HepG2 (cell line): Measurements from ENCODE around the gene REEP6. TPM values are rescaled to one million over a fixed set of nuclear protein-coding genes. Genes with fewer than 3 reads are reported as not detected.
A peak's percentile ranks its signal among the peaks of the same experiment; 100 is the strongest.

Source experiments
- ARHGAP35 ChIP-seq: sonication (generic); formaldehyde crosslinking; IDR thresholded peaks from 2 replicates; pipeline ENCODE4 v1.9.0; 2022; ENCODE audit warnings: mild to moderate bottlenecking, inconsistent platforms, moderate library complexity, missing genetic modification reagents, borderline replicate concordance
- FUBP1 ChIP-seq: sonication (generic); formaldehyde crosslinking; IDR thresholded peaks from 2 replicates; pipeline ENCODE4 v1.5.1; 2020; ENCODE audit warnings: missing genetic modification reagents, mild to moderate bottlenecking, borderline replicate concordance
- RAD21 ChIP-seq: fragments of 450-650 bp; formaldehyde crosslinking; IDR thresholded peaks from 2 replicates; pipeline ENCODE4 v1.5.0; 2020; ENCODE audit warnings: mild to moderate bottlenecking
- SP5 ChIP-seq: IDR thresholded peaks from 2 replicates; pipeline ENCODE4 v1.6.1; 2016; ENCODE audit warnings: low read depth, borderline replicate concordance
- TFAP4 ChIP-seq: sonication (generic); IDR thresholded peaks from 2 replicates; pipeline ENCODE4 v1.6.1; 2016; ENCODE audit warnings: low read depth, borderline replicate concordance
- ZC3H4 ChIP-seq: sonication (generic); formaldehyde crosslinking; IDR thresholded peaks from 2 replicates; pipeline ENCODE4 v1.4.0; 2020; ENCODE audit warnings: missing genetic modification reagents, borderline replicate concordance
- ZEB1 ChIP-seq: IDR thresholded peaks from 2 replicates; pipeline ENCODE4 v1.6.1; 2012; ENCODE audit warnings: mild to moderate bottlenecking, low read depth, inconsistent platforms; ENCODE audit not compliant: insufficient replicate concordance
- ZFP36L1 ChIP-seq: sonication (generic); formaldehyde crosslinking; IDR thresholded peaks from 2 replicates; pipeline ENCODE4 v1.8.0; 2022; ENCODE audit warnings: mild to moderate bottlenecking, missing genetic modification reagents, moderate library complexity
- ZNF136 ChIP-seq: sonication (generic); formaldehyde crosslinking; IDR thresholded peaks from 2 replicates; pipeline ENCODE4 v1.8.1; 2022; ENCODE audit warnings: low read depth, mild to moderate bottlenecking, moderate library complexity, missing genetic modification reagents
- ZNF280D ChIP-seq: sonication (generic); formaldehyde crosslinking; IDR thresholded peaks from 2 replicates; pipeline ENCODE4 v1.5.1; 2020; ENCODE audit warnings: mild to moderate bottlenecking, missing genetic modification reagents
- ZNF382 ChIP-seq: sonication (generic); formaldehyde crosslinking; IDR thresholded peaks from 2 replicates; pipeline ENCODE4 v1.5.0; 2020; ENCODE audit warnings: missing genetic modification reagents, mild to moderate bottlenecking, borderline replicate concordance
- ZNF510 ChIP-seq: sonication (generic); formaldehyde crosslinking; IDR thresholded peaks from 2 replicates; pipeline ENCODE4 v1.4.0; 2020; ENCODE audit warnings: low read depth, mild to moderate bottlenecking, missing genetic modification reagents
- ZNF691 ChIP-seq: sonication (generic); formaldehyde crosslinking; IDR thresholded peaks from 2 replicates; pipeline ENCODE4 v1.4.0; 2020; ENCODE audit warnings: missing genetic modification reagents, low read depth, mild to moderate bottlenecking, borderline replicate concordance
- polyA plus RNA-seq, 8 experiments: library from polyadenylated mRNA; depleted of rRNA in 3 of 8; stranded (reverse) in 7 of 8; unstranded in 1 of 8; fragments of >200 nt; fragmentation: Illumina TruSeq in 4 of 8; extraction: Trizol in 4 of 8; gene quantifications; 2 replicates each; pipeline versions ENCODE4 v1.2.1 to v1.2.3, GENCODE V29; 2011 to 2016; ENCODE audit warnings: low read depth in 4 of 8, missing spikeins in 1 of 8, mixed read lengths in 1 of 8; ENCODE audit not compliant: insufficient read depth in 1 of 8
- total RNA-seq, 5 experiments: library from RNA; depleted of rRNA; stranded (reverse); fragments of >200 nt; fragmentation: Illumina TruSeq; extraction: Trizol; gene quantifications; 2 replicates each; pipeline ENCODE4 v1.2.3, GENCODE V29; 2016; ENCODE audit warnings: low read depth in 1 of 5
- TF ChIP-seq, protein P1 (sequence below): IDR thresholded peaks from 2 replicates; pipeline ENCODE4 v1.4.0; 2020; ENCODE audit warnings: mild to moderate bottlenecking, missing genetic modification reagents

REEP6 gene
- total and polyA plus RNA-seq, 2 of the 13 experiments (the other 11 are each of a cell fraction or from before 2014, with no cell fraction given) = 10.0 to 28.8 TPM

DNA sequence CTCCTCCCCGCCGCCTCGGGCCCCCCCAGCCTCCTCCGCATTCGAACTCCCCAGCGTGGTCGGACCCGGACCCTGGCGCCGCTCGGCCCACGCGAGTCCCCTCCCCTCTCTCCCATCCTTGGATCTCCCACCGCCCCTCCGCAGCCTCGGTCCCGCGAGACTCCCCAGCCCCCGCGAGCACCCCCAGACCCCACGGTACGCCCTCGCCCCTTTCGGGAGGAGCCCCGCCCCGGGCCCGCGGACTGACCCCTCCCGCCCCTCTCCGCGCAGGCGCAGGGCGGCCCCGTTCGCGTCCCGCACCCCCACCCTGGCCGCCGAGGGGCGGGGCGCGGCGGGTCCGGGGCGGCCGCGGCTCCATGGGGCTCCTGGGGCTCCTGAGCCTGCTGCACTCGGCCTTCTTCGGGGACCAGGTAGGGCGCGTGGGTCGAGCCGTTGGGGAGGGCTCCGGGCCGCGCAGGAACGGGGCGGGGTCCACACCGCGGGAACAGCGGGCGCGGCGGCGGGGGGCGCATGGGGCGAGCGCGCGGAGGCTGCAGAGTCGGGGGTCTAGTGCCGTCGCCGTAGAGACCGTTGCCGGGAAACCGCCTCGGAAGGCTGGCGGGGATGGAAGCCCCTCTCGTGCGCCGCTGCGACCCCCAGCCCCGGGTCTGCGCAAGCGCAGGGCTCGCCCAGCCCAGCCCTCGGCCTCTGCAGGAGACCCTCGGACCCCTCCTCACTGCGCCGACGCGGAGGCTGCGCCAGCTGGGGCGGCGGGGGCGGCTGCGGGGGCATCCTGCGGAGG, 44.9 kb upstream of the REEP6 start (continued):
- no peak for TF ChIP-seq ZNF136 (CRISPR knock-in tag)
- TF ChIP-seq TFAP4 = no peak
- TF ChIP-seq RAD21 (CRISPR knock-in tag) = no peak
- no peak for TF ChIP-seq FUBP1 (CRISPR knock-in tag)
- TF ChIP-seq SP5 (CRISPR knock-in tag) = 0 out of 2 replicates have a peak, but pooled peaks have one; percentile 16
- TF ChIP-seq ZNF280D (CRISPR knock-in tag) = no peak
- no peak for TF ChIP-seq ZC3H4 (CRISPR knock-in tag)
- no peak for TF ChIP-seq ZNF510 (CRISPR knock-in tag)
- no peak for TF ChIP-seq ZNF382
- TF ChIP-seq, protein P1, sequence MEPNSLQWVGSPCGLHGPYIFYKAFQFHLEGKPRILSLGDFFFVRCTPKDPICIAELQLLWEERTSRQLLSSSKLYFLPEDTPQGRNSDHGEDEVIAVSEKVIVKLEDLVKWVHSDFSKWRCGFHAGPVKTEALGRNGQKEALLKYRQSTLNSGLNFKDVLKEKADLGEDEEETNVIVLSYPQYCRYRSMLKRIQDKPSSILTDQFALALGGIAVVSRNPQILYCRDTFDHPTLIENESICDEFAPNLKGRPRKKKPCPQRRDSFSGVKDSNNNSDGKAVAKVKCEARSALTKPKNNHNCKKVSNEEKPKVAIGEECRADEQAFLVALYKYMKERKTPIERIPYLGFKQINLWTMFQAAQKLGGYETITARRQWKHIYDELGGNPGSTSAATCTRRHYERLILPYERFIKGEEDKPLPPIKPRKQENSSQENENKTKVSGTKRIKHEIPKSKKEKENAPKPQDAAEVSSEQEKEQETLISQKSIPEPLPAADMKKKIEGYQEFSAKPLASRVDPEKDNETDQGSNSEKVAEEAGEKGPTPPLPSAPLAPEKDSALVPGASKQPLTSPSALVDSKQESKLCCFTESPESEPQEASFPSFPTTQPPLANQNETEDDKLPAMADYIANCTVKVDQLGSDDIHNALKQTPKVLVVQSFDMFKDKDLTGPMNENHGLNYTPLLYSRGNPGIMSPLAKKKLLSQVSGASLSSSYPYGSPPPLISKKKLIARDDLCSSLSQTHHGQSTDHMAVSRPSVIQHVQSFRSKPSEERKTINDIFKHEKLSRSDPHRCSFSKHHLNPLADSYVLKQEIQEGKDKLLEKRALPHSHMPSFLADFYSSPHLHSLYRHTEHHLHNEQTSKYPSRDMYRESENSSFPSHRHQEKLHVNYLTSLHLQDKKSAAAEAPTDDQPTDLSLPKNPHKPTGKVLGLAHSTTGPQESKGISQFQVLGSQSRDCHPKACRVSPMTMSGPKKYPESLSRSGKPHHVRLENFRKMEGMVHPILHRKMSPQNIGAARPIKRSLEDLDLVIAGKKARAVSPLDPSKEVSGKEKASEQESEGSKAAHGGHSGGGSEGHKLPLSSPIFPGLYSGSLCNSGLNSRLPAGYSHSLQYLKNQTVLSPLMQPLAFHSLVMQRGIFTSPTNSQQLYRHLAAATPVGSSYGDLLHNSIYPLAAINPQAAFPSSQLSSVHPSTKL (CRISPR knock-in tag) = no peak
- 0 out of 2 replicates have a peak, but pooled peaks have one; percentile 0 for TF ChIP-seq ZNF691 (CRISPR knock-in tag)
- no peak for TF ChIP-seq ZFP36L1
- no peak for TF ChIP-seq ARHGAP35 (CRISPR knock-in tag)
- no peak for TF ChIP-seq ZEB1
